Inflammatory macrophage treated with lipopolysaccharide for 1 hour (primary cell): Measurements from ENCODE around the gene RANBP17.
A peak's percentile ranks its signal among the peaks of the same experiment; 100 is the strongest.
"Not testable (repeated sequence)": the region's sequence is repeated elsewhere in the genome, so short reads cannot be mapped to it uniquely, and the experiment has no call there.

Source experiments
- DNase-seq, 2 donors: peaks; one replicate each; pipeline ENCODE4 v3.0.0-alpha.2; 2020 to 2022

Gene RANBP17

GRCh38 chr5:170861917-170862766 lies at the start of gene RANBP17:
Gene RANBP17, plus strand, starts transcription at chr5:170862018.
- peak; percentile 14 to 41 for DNase-seq

- DNase-seq = no peak
Measured at GRCh38 chr5:170813231-170813630, 48.6 kb upstream of the RANBP17 start.

- DNase-seq = no peak
Measured at GRCh38 chr5:170817195-170817594, 44.6 kb upstream of the RANBP17 start.

DNA sequence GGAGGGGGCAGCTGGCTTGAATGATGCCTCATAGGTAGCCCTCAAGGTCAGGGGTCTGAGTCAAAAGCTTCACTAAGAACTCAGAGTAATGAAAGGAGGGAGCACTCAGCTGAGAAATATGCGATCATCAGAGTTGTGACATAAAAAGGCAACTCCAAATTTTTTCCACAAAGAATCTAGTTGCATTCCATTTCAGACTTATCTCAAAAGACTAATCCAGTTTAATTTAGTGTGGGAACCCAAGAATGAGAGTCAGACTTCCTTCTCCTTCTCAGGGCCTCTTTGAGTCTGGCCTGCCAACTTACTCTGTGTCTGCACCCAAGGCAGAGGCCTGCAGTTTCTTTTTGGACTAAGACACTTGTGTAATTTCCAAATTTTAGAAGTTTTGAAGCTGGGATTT lies 43.6 kb upstream of the RANBP17 start:
- DNase-seq = no peak

DNA sequence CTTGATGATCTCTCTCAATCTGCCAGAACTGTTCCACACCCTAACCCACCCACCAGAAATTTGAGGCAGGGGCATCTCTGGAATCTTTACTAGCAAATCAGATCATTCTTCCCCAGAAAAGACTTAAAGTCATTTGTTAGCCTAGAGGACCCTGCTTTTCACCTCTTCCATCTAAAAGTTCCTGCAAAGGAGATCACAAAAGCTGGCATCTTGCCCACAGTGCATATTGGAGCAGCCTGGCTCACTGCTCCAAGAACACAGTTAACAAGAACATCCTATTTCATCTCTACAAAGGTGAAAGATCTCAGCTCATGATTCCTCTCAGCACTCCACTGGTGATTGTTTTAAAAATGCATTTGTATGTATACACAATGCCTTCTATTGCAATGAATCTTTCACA lies 42.0 kb upstream of the RANBP17 start:
- DNase-seq = no peak

DNA sequence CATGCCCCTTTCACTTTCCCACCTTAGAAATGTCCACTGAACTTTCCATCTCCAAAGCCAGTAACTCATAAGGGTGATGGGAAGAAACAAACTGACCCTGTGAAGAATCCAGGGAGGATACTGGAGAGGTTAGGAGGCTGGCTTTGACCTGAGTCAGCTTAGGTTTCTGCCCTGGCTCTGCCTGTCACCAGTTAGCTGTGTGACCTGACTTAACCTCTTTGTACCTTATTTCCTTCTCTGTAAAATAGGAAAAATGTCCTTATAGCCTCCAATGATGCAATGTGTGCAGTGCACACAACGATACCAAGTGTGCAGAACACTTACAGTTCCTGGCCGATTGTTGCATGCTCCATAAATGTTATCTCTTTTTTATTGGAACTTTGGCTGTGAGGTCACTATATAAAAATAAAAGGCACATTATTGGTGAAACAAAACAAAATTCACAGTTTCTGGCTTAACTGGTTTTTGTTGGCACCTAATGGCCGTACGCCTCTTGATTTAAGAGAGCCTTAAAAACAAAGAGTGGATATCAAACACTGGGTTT lies 40.5 kb upstream of the RANBP17 start:
- DNase-seq = no peak

- DNase-seq = no peak
Measured at GRCh38 chr5:170826117-170826516, 35.7 kb upstream of the RANBP17 start.

- DNase-seq = no peak
Measured at GRCh38 chr5:170832241-170832640, 29.6 kb upstream of the RANBP17 start.

DNA sequence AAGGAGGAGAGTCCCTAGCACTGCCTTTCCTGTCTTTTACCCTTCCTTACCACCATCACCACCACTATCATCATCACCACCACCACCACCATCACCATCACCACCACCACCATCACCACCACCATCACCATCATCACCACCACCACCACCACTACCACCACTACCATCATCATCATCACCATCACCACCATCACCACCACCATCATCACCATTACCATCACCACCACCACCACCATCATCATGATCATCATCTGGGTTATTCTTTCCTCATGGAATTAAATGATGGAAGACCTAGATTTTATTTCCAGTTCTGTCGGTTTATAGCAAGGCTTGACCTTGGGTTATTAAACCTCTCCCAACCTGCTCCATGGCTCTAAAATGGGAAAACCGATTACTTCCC lies 27.8 kb upstream of the RANBP17 start:
- not testable (repeated sequence) for DNase-seq

DNA sequence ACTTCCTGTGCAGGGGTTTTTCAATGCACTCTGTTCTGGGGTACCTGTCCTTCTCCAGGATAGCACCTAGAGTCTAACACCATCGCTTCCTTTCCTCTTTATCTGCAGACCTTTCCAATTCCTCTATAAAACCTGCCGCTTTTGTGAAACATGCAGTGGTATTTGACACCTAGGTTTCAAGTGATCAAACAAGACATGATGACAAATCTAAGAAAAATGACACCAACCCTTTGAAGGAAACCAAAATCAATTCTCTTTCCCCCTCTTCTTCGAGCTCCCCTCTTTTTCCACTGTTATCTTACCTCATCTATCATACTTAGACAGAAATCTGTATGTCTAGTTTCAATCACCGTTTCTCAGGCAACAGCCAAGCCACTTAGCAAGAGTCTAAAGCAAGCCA lies 25.6 kb upstream of the RANBP17 start:
- no peak for DNase-seq

GRCh38 chr5:170843870-170844269 lies 17.9 kb upstream of the RANBP17 start:
- no peak for DNase-seq

GRCh38 chr5:170844651-170845050 lies 17.2 kb upstream of the RANBP17 start:
- DNase-seq = no peak

- no peak for DNase-seq
Measured at GRCh38 chr5:170846416-170846815, 15.4 kb upstream of the RANBP17 start.

- DNase-seq = no peak
Measured at GRCh38 chr5:170846846-170847245, 15.0 kb upstream of the RANBP17 start.

GRCh38 chr5:170848033-170848432 lies 13.8 kb upstream of the RANBP17 start:
- no peak for DNase-seq

GRCh38 chr5:170849374-170849773 lies 12.4 kb upstream of the RANBP17 start:
- DNase-seq = no peak

GRCh38 chr5:170854566-170854965 lies 7.3 kb upstream of the RANBP17 start:
- DNase-seq = no peak

GRCh38 chr5:170857066-170857465 lies 4.8 kb upstream of the RANBP17 start:
- DNase-seq = no peak

DNA sequence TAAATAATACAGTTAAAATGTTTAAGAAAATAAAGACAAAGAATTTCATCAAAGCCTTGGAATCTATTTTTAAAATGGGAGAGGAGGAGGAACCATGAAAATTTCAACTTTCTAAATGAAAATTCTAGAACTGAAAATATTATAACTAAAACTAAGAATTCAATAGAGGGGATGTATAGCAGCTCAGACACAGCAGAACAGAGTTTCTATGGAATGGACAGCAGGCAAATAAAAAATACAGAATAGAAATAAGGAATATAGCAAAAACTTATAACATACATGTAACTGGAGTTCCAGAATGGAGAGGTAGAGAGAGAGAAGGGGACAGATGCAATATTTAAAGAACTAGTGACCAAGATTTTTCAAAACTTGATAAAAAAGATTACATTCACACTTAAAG lies 1.4 kb upstream of the RANBP17 start:
- no peak for DNase-seq

DNA sequence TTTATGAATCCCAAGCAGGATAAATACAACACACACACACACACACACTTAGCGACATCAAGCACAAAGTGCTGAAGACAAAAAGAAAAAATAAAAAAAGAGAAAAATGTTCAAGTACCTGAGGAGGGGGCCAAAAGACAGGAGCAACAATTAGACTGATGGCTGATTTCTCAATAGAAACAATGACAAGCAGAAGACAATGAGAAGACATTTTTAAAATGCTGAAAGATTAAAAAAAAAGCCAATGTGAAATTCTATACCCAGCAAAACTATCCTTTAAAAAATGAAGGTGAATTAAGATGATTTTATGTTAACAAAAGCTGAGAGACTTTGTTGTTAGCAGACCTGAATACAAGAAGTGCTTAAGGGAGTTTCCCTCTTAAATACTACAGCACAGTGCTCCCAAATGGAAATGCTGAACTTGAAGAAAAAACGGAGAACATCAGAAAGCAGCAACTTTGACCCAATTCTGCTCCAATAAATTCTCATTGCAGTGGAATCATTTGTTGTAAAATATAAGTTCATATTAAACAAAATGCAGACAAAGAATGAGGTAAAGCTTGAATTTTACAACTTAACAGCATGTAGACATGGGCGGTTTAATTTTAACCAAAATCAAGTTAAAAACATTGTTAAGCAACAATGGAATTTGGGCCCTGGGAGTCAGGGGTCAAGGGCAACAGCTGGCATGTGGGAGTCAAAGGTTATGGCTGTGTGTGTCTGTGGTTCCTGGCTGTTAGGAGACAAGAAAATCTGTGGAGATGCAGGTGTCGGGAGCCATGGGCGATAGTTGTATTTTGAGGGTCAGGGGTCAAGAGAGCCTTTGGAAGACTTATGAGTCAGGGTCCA lies 776 bp upstream of the RANBP17 start:
- peak in 1 of 2 donors; percentile 2 for DNase-seq

DNA sequence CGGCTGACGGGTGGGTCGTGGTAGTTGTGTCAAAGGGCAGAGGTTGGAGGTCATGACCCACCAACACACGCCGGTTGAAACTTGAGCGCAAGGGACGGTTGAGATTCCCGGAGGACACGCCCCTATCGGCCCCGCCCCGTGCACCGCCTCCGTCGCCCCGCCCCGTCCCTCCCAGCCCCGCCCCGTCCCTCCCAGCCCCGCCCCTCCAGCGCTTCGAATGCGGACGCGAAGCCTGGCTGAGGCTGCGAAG lies 226 bp upstream of the RANBP17 start:
- peak in 1 of 2 donors; percentile 51 for DNase-seq

DNA sequence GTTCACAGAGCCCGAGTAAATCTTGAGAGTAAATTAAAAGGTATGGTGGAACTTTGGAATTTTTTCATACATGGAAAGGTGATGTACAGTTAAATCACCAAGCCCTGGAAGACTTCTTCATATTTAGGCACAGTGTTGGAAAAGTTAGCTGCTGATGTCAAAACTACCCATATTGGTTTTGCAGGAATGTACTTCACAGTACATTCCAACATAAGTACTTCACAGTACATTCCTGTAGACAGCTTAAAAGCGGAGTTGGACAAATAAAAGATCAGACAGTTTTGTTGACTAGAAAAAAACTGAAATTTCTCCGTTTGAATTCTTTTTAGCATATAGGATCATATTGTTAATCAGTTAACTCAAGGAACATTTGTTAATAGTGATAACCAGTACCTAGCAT lies 1.8 kb downstream of the RANBP17 start:
- DNase-seq = no peak

- no peak for DNase-seq
Measured at GRCh38 chr5:170865622-170866021, 3.8 kb downstream of the RANBP17 start.

DNA sequence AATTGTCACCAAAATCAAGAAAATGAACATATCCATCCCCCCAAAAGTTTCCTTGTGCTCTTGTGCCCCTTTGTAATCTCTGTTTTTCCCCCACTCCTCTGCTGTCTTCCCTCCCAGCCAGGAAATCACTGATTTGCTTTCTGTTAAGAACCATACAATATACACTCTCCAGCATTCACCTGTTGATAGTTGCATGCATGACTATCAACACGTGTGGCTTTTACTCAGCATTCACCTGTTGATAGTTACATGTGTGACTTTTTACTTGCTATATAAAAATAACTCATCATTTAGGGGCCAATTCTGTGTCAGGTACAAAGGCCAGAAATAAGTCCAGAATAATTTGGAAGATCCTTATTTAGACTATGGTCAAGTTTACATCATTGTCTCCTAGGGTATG lies 6.0 kb downstream of the RANBP17 start:
- no peak for DNase-seq
